NCI-H510A (cell line): ENCODE measurements around the gene WIF1.

Experiments
- DNase-seq: peaks from one replicate; lab custom pipeline; 2025; lab: John Stamatoyannopoulos, UW

Gene WIF1

GRCh38 chr12:65022960-65023359, 98.1 kb downstream of the WIF1 start:
- DNase-seq, result no peak

GRCh38 chr12:65022421-65022820, 98.7 kb downstream of the WIF1 start:
- no peak for DNase-seq

GRCh38 chr12:65019696-65020234, 101.3 kb downstream of the WIF1 start:
- no peak for DNase-seq

- no peak for DNase-seq
Observed at GRCh38 chr12:65016881-65017650, 104.0 kb downstream of the WIF1 start.

- DNase-seq, result no peak
Observed at GRCh38 chr12:65015850-65016249, 105.3 kb downstream of the WIF1 start.

GRCh38 chr12:65014504-65015271, 106.4 kb downstream of the WIF1 start:
- DNase-seq, result no peak

GRCh38 chr12:65010437-65010836, 110.7 kb downstream of the WIF1 start:
- no peak for DNase-seq

- no peak for DNase-seq
Observed at GRCh38 chr12:65005716-65006115, 115.4 kb downstream of the WIF1 start.

- no peak for DNase-seq
Observed at GRCh38 chr12:65004270-65004669, 116.8 kb downstream of the WIF1 start.
